H9 (cell line): ENCODE measurements around the gene KLF16. TPM values are rescaled to one million over a fixed set of nuclear protein-coding genes. Genes with fewer than 3 reads are reported as not detected.
A peak's percentile ranks its signal among the peaks of the same experiment; 100 is the strongest.

Experiments
- DNase-seq: peaks from one replicate; pipeline ENCODE4 v3.0.0-alpha.2; 2017
- H2AFZ ChIP-seq: one replicate; pipeline ENCODE4 v1.6.1; 2013; ENCODE audit warnings: mild to moderate bottlenecking, low read length, control low read depth, moderate library complexity
- H2AK5ac ChIP-seq: 2 replicates; pipeline ENCODE4 v1.6.1; 2013; ENCODE audit warnings: low read length, control low read depth, mixed read lengths; ENCODE audit not compliant: insufficient read length
- H2BK120ac ChIP-seq: one replicate; pipeline ENCODE4 v1.6.1; 2013; ENCODE audit warnings: low read depth, mild to moderate bottlenecking, low read length, control low read depth, inconsistent platforms; ENCODE audit not compliant: poor library complexity, severe bottlenecking
- H2BK12ac ChIP-seq: 2 replicates; pipeline ENCODE4 v1.6.1; 2013; ENCODE audit warnings: low read length, control low read depth, mixed read lengths, low read depth; ENCODE audit not compliant: insufficient read length
- H2BK15ac ChIP-seq: 2 replicates; pipeline ENCODE4 v1.6.1; 2013; ENCODE audit warnings: low read depth, low read length, control low read depth
- H2BK20ac ChIP-seq: one replicate; pipeline ENCODE4 v1.6.1; 2013; ENCODE audit warnings: low read depth, mild to moderate bottlenecking, low read length, control low read depth, inconsistent platforms; ENCODE audit not compliant: poor library complexity, severe bottlenecking
- H2BK5ac ChIP-seq: 2 replicates; pipeline ENCODE4 v1.6.1; 2013; ENCODE audit warnings: low read length, control low read depth, mixed read lengths; ENCODE audit not compliant: insufficient read length
- H3K14ac ChIP-seq: 2 replicates; pipeline ENCODE4 v1.6.1; 2013; ENCODE audit warnings: low read length, control low read depth; ENCODE audit not compliant: insufficient read depth
- H3K18ac ChIP-seq: 2 replicates; pipeline ENCODE4 v1.6.1; 2013; ENCODE audit warnings: low read depth, mild to moderate bottlenecking, mixed read lengths, low read length, control low read depth; ENCODE audit not compliant: insufficient read length
- H3K23ac ChIP-seq: 2 replicates; pipeline ENCODE4 v1.6.1; 2013; ENCODE audit warnings: low read length, control low read depth, mixed read lengths, low read depth; ENCODE audit not compliant: insufficient read length
- H3K23me2 ChIP-seq: 2 replicates; pipeline ENCODE4 v1.6.1; 2013; ENCODE audit warnings: low read depth, mild to moderate bottlenecking, mixed read lengths, low read length, control low read depth; ENCODE audit not compliant: insufficient read length, poor library complexity, severe bottlenecking
- H3K27ac ChIP-seq: 2 replicates; pipeline ENCODE4 v1.5.1; 2013; ENCODE audit warnings: low read length, control low read depth, mixed read lengths, low read depth; ENCODE audit not compliant: insufficient read length
- H3K27me3 ChIP-seq: 2 replicates; pipeline ENCODE4 v1.6.1; 2013; ENCODE audit warnings: low read length, control low read depth, inconsistent platforms; ENCODE audit not compliant: insufficient read depth
- H3K4ac ChIP-seq: 2 replicates; pipeline ENCODE4 v1.6.1; 2013; ENCODE audit warnings: low read depth, mild to moderate bottlenecking, control low read depth, inconsistent platforms, low read length, moderate library complexity
- H3K4me1 ChIP-seq: 2 replicates; pipeline ENCODE4 v1.6.1; 2013; ENCODE audit warnings: low read length, control low read depth, inconsistent platforms; ENCODE audit not compliant: insufficient read depth
- H3K4me2 ChIP-seq: 2 replicates; pipeline ENCODE4 v1.6.1; 2013; ENCODE audit warnings: low read length, control low read depth, mixed read lengths; ENCODE audit not compliant: insufficient read length, insufficient read depth
- H3K56ac ChIP-seq: 2 replicates; pipeline ENCODE4 v1.6.1; 2013; ENCODE audit warnings: low read depth, mild to moderate bottlenecking, mixed read lengths, low read length, control low read depth; ENCODE audit not compliant: insufficient read length
- H3K79me1 ChIP-seq: 2 replicates; pipeline ENCODE4 v1.6.1; 2013; ENCODE audit warnings: low read depth, mild to moderate bottlenecking, moderate library complexity, low read length, control low read depth, inconsistent platforms; ENCODE audit not compliant: insufficient read depth, poor library complexity, severe bottlenecking
- H3K79me2 ChIP-seq: 2 replicates; pipeline ENCODE4 v1.6.1; 2013; ENCODE audit warnings: low read length, control low read depth, inconsistent platforms; ENCODE audit not compliant: insufficient read depth
- H3K9ac ChIP-seq: 2 replicates; pipeline ENCODE4 v1.6.1; 2013; ENCODE audit warnings: low read length, control low read depth, mixed read lengths; ENCODE audit not compliant: insufficient read length; ENCODE audit errors: extremely low read depth
- H3K9me3 ChIP-seq: one replicate; pipeline ENCODE4 v1.6.1; 2013; ENCODE audit warnings: low read depth, low read length, inconsistent platforms; ENCODE audit not compliant: control insufficient read depth
- H3T11ph ChIP-seq: one replicate; pipeline ENCODE4 v1.6.1; 2013; ENCODE audit warnings: mild to moderate bottlenecking, low read length, control low read depth, inconsistent platforms
- H4K20me1 ChIP-seq: one replicate; pipeline ENCODE4 v1.6.1; 2013; ENCODE audit not compliant: control insufficient read depth, insufficient read length, insufficient read depth
- H4K5ac ChIP-seq: 2 replicates; pipeline ENCODE4 v1.6.1; 2013; ENCODE audit warnings: low read depth, mild to moderate bottlenecking, mixed read lengths, low read length, control low read depth; ENCODE audit not compliant: insufficient read length
- H4K8ac ChIP-seq: replicated peaks from 2 replicates; pipeline ENCODE4 v1.6.1; 2013; ENCODE audit warnings: low read length, control low read depth, mixed read lengths, low read depth; ENCODE audit not compliant: insufficient read length
- H4K91ac ChIP-seq: 2 replicates; pipeline ENCODE4 v1.6.1; 2013; ENCODE audit warnings: low read depth, mild to moderate bottlenecking, moderate library complexity, mixed read lengths, low read length, control low read depth; ENCODE audit not compliant: insufficient read length
- H3K27ac Mint-ChIP-seq, 3 experiments: 2 replicates in 2 of 3; 3 replicates in 1 of 3; pipeline ENCODE4 v1.8.0; 2020 to 2021; ENCODE audit warnings: mixed read lengths in 3 of 3, mild to moderate bottlenecking in 1 of 3, moderate library complexity in 1 of 3
- H3K27me3 Mint-ChIP-seq: 2 replicates; pipeline ENCODE4 v1.8.0; 2021; ENCODE audit warnings: low read depth, mild to moderate bottlenecking, moderate library complexity, mixed read lengths
- H3K36me3 Mint-ChIP-seq, 3 experiments: 2 replicates in 2 of 3; 3 replicates in 1 of 3; pipeline ENCODE4 v1.8.0; 2020 to 2021; ENCODE audit warnings: low read depth in 3 of 3, mixed read lengths in 3 of 3; ENCODE audit not compliant: insufficient read depth in 1 of 3
- H3K4me1 Mint-ChIP-seq, 2 experiments: 2 replicates each; pipeline ENCODE4 v1.8.0; 2020; ENCODE audit warnings: mixed read lengths in 2 of 2
- H3K4me3 Mint-ChIP-seq, 2 experiments: 2 replicates in 1 of 2; 3 replicates in 1 of 2; pipeline ENCODE4 v1.8.0; 2020 to 2021; ENCODE audit warnings: mild to moderate bottlenecking in 2 of 2, mixed read lengths in 2 of 2, moderate library complexity in 1 of 2
- H3K9me3 Mint-ChIP-seq, 2 experiments: 2 replicates in 1 of 2; 3 replicates in 1 of 2; pipeline ENCODE4 v1.8.0; 2020; ENCODE audit warnings: mild to moderate bottlenecking in 2 of 2, mixed read lengths in 2 of 2, moderate library complexity in 1 of 2
- WGBS: extraction: QIAGEN DNeasy Blood & Tissue Kit; methylation state at CpG from one replicate; pipeline ENCODE4 v1.1.7; 2013; ENCODE audit warnings: missing lambda C conversion rate, low lambda C conversion rate, mixed read lengths; ENCODE audit not compliant: insufficient read length; ENCODE audit errors: extremely low coverage; 5-methylcytosine and 5-hydroxymethylcytosine counted together
- total RNA-seq: library from RNA; stranded (reverse); gene quantifications from 2 replicates; pipeline ENCODE4 v1.2.1, GENCODE V29; 2021
- TF ChIP-seq, protein P1 (sequence below): fragments of 200-600 bp; sonication (generic); conservative IDR thresholded peaks from 3 replicates; pipeline ENCODE4 v1.8.0; 2021; ENCODE audit warnings: antibody characterized with exemption, mild to moderate bottlenecking

KLF16 gene
- total RNA-seq, 1 experiment from 2014 or later = 66.8 TPM

DNA sequence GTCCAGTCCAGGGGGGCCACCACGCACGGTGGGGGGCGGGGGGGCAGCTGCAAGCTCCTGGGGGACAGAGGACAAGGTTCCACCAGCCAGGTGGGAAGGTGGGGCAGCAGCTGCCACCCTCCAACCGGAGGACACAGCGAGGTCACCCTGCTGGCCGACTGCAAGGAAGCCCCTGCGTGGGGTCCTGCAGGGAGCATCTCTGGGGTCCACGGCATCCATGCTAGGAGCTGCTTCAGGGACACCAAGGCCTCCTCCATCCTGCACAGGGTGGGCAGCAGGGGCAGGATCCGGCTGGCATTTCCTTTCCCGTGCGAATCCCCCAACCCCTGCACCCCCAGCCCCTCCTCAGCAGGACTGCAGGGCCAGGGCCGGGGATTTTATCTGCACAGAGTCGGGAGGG, 8.3 kb upstream of the KLF16 start:
- Histone ChIP-seq H2AFZ (no peak overlapping the region), H3K56ac (no peak overlapping the region), H4K91ac (no peak overlapping the region), H3K27me3 (no peaks in the 10 kb centered on the region), H2BK15ac (no peak overlapping the region), H3T11ph (no peak overlapping the region), H2BK12ac (no peak overlapping the region), H3K9me3 (no peaks in the 10 kb centered on the region), H3K23ac (no peak overlapping the region), H3K79me1 (peaks cover 10% of the 10 kb centered on the region), H3K79me2 (peaks cover 9% of the 10 kb centered on the region; the same call in 1 of the 2 replicates), H3K9ac (no peak overlapping the region), H2BK120ac (no peak overlapping the region), H4K8ac (no peak overlapping the region), H2AK5ac (no peak overlapping the region), H3K4me1 (no peaks in the 10 kb centered on the region; the same call in 1 of the 2 replicates), H2BK5ac (no peak overlapping the region), H3K23me2 (peaks cover 19% of the 10 kb centered on the region), H3K4ac (no peak overlapping the region), H4K20me1 (no peaks in the 10 kb centered on the region), H3K14ac (no peak overlapping the region), H2BK20ac (no peak overlapping the region), H3K4me2 (no peak overlapping the region), H3K18ac (no peak overlapping the region), H4K5ac (no peak overlapping the region), H3K27ac (no peak overlapping the region)
- no peak overlapping the region for H3K4me3 Mint-ChIP-seq
- peaks cover 14 to 15% of the 10 kb centered on the region in 2 experiments for H3K4me1 Mint-ChIP-seq
- no peaks in the 10 kb centered on the region for H3K27me3 Mint-ChIP-seq
- no CpG with 5 or more reads among the region's 13 CpGs for WGBS
- H3K27ac Mint-ChIP-seq = no peak overlapping the region
- H3K36me3 Mint-ChIP-seq = peaks cover 0 to 12% (median 2%) of the 10 kb centered on the region in 3 experiments; a peak in 3 of 7 replicates
- TF ChIP-seq, protein P1, sequence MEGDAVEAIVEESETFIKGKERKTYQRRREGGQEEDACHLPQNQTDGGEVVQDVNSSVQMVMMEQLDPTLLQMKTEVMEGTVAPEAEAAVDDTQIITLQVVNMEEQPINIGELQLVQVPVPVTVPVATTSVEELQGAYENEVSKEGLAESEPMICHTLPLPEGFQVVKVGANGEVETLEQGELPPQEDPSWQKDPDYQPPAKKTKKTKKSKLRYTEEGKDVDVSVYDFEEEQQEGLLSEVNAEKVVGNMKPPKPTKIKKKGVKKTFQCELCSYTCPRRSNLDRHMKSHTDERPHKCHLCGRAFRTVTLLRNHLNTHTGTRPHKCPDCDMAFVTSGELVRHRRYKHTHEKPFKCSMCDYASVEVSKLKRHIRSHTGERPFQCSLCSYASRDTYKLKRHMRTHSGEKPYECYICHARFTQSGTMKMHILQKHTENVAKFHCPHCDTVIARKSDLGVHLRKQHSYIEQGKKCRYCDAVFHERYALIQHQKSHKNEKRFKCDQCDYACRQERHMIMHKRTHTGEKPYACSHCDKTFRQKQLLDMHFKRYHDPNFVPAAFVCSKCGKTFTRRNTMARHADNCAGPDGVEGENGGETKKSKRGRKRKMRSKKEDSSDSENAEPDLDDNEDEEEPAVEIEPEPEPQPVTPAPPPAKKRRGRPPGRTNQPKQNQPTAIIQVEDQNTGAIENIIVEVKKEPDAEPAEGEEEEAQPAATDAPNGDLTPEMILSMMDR = no peak
- no peaks in the 10 kb centered on the region for H3K9me3 Mint-ChIP-seq
- peak; percentile 19 for DNase-seq
